Measurements from ENCODE around the gene ZNF628.
A peak's percentile ranks its signal among the peaks of the same experiment; 100 is the strongest.

The ZNF628 gene

DNA sequence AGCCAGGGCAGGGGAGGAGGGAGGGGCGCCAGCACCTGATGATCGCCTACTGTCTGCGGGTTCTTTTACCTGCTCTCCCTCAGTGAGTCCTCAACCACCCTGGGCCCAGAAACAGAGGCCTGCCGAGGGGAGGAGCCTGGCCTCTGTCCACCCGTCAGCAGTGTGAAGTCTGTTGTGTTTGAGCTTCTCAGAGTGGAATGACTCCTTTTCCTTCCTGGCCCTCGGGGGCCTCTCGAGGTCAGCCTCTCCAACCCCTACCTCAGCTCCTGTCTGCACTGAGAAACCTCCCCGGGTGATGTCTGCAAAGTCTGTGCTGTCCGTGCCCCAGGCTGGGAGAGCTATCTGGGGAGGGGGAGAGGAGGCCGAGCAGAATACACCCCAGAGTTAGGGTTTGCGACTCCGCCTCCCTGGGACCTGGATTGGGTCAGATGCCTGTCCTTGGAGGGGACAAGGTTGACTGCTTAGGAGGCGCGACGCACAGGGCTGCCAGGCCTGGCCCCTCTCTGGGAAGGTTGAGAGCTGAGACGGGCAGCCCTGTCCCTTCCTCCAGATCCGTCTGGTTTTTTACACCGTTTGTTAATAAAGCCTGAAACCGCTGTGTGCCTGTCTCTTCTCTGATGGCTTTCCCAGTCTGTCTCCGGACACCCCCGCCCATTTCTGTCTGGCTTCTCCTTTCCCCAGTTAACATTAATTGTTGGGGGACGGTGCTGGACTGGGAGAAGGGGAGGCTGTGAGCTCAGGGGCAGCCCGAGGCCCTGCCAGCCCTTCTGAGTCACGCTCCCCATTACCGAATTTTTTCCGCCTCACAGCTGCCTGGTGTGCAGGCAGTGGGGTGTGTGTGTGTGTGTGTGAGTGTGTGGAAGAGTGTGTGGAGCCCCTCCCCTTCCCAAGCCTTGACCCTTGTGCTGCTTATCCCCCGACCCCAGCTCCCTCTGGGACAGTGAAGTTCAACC is 10.8 kb downstream of the ZNF628 start (continued):
- TF ChIP-seq KLF7 (tag by site-specific recombination; IDR thresholded peaks at IDR 0.05; ENCODE audit: borderline replicate concordance) (0 out of 2 replicates have a peak, but pooled peaks have one; percentile 19), ZNF324 (tag by site-specific recombination; IDR thresholded peaks at IDR 0.05) (peak; percentile 31; the same call in 1 of the 2 replicates), ZNF501 (tag by site-specific recombination; IDR thresholded peaks at IDR 0.05) (peak; percentile 45; the same call in 1 of the 2 replicates), HOXC10 (CRISPR knock-in tag; IDR thresholded peaks at IDR 0.05) (no peak), ZNF658 (tag by site-specific recombination; IDR thresholded peaks at IDR 0.05) (no peak), ZNF341 (tag by site-specific recombination; IDR thresholded peaks at IDR 0.05; ENCODE audit: low read depth) (no peak), ZNF391 (tag by site-specific recombination; IDR thresholded peaks at IDR 0.05; ENCODE audit: borderline replicate concordance, low read depth) (0 out of 2 replicates have a peak, but pooled peaks have one; percentile 31), ZNF768 (tag by site-specific recombination; IDR thresholded peaks at IDR 0.05) (no peak), SP3 (tag by site-specific recombination; IDR thresholded peaks at IDR 0.05) (no peak), SP7 (tag by site-specific recombination; IDR thresholded peaks at IDR 0.05) (peak; percentile 92), ZNF302 (tag by site-specific recombination; IDR thresholded peaks at IDR 0.05; ENCODE audit: low read depth) (no peak), FEZF1 (tag by site-specific recombination; IDR thresholded peaks at IDR 0.05) (no peak), KLF9 (tag by site-specific recombination; IDR thresholded peaks at IDR 0.05; ENCODE audit: low read depth) (peak; percentile 86), ZNF596 (tag by site-specific recombination; IDR thresholded peaks at IDR 0.05) (no peak), ZNF169 (tag by site-specific recombination; IDR thresholded peaks at IDR 0.05) (no peak), ZNF121 (tag by site-specific recombination; IDR thresholded peaks at IDR 0.05) (no peak), ZNF837 (tag by site-specific recombination; IDR thresholded peaks at IDR 0.05) (no peak), OSR2 (tag by site-specific recombination; IDR thresholded peaks at IDR 0.05) (0 out of 2 replicates have a peak, but pooled peaks have one; percentile 9), ZNF660 (tag by site-specific recombination; IDR thresholded peaks at IDR 0.05) (peak; percentile 81), MYNN (tag by site-specific recombination; IDR thresholded peaks at IDR 0.05; ENCODE audit: borderline replicate concordance) (no peak), ZNF175 (tag by site-specific recombination; IDR thresholded peaks at IDR 0.05) (no peak), ZNF843 (tag by site-specific recombination; IDR thresholded peaks at IDR 0.05) (0 out of 2 replicates have a peak, but pooled peaks have one; percentile 27), BCL11B (tag by site-specific recombination; IDR thresholded peaks at IDR 0.05; ENCODE audit: low read depth) (peak; percentile 82; the same call in 1 of the 2 replicates), ZNF654 (tag by site-specific recombination; IDR thresholded peaks at IDR 0.05; ENCODE audit: low read depth) (no peak)
- TF ChIP-seq, protein P1, sequence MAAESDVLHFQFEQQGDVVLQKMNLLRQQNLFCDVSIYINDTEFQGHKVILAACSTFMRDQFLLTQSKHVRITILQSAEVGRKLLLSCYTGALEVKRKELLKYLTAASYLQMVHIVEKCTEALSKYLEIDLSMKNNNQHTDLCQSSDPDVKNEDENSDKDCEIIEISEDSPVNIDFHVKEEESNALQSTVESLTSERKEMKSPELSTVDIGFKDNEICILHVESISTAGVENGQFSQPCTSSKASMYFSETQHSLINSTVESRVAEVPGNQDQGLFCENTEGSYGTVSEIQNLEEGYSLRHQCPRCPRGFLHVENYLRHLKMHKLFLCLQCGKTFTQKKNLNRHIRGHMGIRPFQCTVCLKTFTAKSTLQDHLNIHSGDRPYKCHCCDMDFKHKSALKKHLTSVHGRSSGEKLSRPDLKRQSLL (tag by site-specific recombination; IDR thresholded peaks at IDR 0.05): no peak
- TF ChIP-seq, protein P2, sequence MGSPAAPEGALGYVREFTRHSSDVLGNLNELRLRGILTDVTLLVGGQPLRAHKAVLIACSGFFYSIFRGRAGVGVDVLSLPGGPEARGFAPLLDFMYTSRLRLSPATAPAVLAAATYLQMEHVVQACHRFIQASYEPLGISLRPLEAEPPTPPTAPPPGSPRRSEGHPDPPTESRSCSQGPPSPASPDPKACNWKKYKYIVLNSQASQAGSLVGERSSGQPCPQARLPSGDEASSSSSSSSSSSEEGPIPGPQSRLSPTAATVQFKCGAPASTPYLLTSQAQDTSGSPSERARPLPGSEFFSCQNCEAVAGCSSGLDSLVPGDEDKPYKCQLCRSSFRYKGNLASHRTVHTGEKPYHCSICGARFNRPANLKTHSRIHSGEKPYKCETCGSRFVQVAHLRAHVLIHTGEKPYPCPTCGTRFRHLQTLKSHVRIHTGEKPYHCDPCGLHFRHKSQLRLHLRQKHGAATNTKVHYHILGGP (tag by site-specific recombination; IDR thresholded peaks at IDR 0.05): no peak
- TF ChIP-seq, protein P3, sequence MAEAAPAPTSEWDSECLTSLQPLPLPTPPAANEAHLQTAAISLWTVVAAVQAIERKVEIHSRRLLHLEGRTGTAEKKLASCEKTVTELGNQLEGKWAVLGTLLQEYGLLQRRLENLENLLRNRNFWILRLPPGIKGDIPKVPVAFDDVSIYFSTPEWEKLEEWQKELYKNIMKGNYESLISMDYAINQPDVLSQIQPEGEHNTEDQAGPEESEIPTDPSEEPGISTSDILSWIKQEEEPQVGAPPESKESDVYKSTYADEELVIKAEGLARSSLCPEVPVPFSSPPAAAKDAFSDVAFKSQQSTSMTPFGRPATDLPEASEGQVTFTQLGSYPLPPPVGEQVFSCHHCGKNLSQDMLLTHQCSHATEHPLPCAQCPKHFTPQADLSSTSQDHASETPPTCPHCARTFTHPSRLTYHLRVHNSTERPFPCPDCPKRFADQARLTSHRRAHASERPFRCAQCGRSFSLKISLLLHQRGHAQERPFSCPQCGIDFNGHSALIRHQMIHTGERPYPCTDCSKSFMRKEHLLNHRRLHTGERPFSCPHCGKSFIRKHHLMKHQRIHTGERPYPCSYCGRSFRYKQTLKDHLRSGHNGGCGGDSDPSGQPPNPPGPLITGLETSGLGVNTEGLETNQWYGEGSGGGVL (tag by site-specific recombination; IDR thresholded peaks at IDR 0.05): peak; percentile 91
- TF ChIP-seq, protein P4, sequence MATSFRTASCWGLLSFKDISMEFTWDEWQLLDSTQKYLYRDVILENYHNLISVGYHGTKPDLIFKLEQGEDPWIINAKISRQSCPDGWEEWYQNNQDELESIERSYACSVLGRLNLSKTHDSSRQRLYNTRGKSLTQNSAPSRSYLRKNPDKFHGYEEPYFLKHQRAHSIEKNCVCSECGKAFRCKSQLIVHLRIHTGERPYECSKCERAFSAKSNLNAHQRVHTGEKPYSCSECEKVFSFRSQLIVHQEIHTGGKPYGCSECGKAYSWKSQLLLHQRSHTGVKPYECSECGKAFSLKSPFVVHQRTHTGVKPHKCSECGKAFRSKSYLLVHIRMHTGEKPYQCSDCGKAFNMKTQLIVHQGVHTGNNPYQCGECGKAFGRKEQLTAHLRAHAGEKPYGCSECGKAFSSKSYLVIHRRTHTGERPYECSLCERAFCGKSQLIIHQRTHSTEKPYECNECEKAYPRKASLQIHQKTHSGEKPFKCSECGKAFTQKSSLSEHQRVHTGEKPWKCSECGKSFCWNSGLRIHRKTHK (tag by site-specific recombination; IDR thresholded peaks at IDR 0.05): no peak
- TF ChIP-seq, protein P5, sequence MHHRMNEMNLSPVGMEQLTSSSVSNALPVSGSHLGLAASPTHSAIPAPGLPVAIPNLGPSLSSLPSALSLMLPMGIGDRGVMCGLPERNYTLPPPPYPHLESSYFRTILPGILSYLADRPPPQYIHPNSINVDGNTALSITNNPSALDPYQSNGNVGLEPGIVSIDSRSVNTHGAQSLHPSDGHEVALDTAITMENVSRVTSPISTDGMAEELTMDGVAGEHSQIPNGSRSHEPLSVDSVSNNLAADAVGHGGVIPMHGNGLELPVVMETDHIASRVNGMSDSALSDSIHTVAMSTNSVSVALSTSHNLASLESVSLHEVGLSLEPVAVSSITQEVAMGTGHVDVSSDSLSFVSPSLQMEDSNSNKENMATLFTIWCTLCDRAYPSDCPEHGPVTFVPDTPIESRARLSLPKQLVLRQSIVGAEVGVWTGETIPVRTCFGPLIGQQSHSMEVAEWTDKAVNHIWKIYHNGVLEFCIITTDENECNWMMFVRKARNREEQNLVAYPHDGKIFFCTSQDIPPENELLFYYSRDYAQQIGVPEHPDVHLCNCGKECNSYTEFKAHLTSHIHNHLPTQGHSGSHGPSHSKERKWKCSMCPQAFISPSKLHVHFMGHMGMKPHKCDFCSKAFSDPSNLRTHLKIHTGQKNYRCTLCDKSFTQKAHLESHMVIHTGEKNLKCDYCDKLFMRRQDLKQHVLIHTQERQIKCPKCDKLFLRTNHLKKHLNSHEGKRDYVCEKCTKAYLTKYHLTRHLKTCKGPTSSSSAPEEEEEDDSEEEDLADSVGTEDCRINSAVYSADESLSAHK (tag by site-specific recombination; IDR thresholded peaks at IDR 0.05): peak; percentile 32; the same call in 1 of the 2 replicates
- TF ChIP-seq, protein P6, sequence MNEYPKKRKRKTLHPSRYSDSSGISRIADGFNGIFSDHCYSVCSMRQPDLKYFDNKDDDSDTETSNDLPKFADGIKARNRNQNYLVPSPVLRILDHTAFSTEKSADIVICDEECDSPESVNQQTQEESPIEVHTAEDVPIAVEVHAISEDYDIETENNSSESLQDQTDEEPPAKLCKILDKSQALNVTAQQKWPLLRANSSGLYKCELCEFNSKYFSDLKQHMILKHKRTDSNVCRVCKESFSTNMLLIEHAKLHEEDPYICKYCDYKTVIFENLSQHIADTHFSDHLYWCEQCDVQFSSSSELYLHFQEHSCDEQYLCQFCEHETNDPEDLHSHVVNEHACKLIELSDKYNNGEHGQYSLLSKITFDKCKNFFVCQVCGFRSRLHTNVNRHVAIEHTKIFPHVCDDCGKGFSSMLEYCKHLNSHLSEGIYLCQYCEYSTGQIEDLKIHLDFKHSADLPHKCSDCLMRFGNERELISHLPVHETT (tag by site-specific recombination; IDR thresholded peaks at IDR 0.05): 0 out of 2 replicates have a peak, but pooled peaks have one; percentile 55

Measured in HEK293 (cell line).